ENCODE results near the gene ESR2.
A peak's percentile ranks its signal among the peaks of the same experiment; 100 is the strongest.
"Not testable (repeated sequence)": the region's sequence is repeated elsewhere in the genome, so short reads cannot be mapped to it uniquely, and the experiment has no call there.

The ESR2 gene

GRCh38 chr14:64123241-64123822 lies 170.8 kb downstream of the ESR2 start:
- no peak for DNase-seq

DNA sequence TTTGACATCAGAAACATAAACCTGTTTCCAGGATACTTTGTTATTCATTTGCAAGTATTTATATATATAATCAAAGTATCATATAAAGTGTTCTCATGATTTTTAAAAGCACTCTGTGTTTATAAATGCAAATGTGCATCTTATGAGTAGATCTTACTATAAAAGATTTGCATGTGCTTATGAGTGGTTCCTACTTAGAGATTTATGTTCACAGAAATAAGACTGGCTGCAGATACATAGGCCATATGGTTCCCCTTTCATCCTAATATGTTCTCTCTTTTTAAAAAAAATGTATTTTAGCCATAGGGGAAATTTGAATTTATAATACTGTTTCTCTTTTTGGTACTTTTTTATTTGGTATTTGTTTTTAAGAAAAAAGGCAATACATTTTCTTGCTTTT lies 174.2 kb downstream of the ESR2 start:
- DNase-seq: no peak

DNA sequence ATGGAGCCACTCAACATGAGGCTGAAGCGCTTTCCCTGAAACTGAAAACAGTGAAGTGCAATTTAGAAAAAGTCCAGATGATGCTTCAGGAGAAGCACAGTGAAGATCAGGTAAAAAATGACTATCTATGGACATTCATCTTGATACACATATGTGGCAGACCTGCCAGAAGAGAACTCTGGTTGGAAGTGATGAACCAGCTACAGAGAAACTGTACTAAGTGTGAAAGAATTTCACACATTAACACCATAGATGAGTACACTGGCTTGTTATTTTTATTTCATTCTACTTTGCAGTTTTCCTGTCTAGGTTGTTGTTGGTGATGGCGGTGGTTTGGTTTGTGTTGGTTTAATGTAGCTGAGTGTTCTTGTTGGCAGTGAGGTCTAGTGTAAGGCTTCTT lies 174.7 kb downstream of the ESR2 start:
- DNase-seq: no peak

GRCh38 chr14:64118892-64119291 lies 175.3 kb downstream of the ESR2 start:
- no peak for DNase-seq

DNA sequence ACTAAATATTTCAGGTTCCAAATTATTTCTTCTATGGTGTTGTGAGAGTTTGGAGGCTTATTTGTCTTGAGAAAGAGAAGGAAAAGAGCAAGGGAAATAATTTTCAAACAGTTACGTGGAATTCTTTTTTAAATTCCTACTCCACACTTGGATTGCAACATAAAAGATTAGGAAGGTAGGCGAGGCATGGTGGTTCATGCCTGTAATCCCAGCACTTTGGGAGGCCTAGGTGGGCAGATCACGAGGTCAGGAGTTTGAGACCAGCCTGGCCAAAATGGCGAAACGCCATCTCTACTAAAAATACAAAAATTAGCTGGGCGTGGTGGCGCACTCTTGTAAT lies 175.8 kb downstream of the ESR2 start:
- not testable (repeated sequence) for DNase-seq

DNA sequence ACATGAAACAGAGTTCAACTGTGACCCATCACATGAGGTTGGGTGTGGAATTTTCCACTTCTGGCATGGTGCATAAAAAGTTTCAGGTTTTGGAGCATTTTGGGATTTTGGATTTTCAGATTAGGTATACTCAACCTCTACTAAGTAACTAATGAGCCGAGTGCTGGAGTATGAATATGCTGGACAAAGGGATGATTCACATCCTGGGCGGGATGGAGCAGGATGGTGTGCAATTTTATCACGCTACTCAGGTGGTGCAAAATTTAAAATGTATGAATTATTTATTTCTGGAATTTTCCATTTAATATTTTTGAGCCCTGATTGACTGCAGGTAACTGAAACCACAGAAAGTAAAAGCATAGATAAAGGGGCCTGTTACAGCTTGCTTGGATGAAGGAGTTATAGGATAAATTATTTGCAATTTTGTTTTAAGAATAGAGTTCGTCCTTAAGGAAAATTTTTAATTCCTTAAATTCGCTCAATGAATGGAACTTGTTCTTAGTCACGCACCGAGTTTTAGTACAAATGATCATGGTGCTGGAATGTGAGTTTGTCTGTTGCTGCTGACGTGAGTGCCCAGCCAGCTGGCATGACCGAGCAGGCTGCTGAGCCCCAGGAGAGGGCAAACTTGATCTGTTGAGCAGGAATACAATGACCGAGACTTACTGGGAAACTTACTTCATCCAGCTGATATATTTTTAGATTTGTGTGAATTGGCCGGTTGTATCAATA lies 176.3 kb downstream of the ESR2 start:
- no peak for DNase-seq

DNA sequence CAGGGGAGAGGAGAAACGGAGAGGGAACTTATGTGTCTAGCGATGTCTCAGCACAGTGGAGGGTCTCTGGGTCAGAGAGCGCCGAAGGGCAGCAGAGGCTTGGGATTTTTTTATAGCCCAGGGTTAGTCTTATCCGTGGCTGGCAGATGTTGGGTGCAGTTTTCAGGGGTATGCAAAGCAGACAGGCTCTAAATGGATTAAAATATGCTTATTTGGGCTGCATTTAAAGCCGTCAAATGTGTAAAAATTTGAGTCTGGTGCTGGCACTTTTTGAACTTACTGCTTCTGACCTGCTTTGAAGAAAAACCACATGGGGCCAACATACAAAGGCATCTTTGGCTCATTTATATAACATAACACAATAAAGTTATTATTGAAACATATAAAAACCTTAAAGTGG lies 178.8 kb downstream of the ESR2 start:
- no peak for DNase-seq

DNA sequence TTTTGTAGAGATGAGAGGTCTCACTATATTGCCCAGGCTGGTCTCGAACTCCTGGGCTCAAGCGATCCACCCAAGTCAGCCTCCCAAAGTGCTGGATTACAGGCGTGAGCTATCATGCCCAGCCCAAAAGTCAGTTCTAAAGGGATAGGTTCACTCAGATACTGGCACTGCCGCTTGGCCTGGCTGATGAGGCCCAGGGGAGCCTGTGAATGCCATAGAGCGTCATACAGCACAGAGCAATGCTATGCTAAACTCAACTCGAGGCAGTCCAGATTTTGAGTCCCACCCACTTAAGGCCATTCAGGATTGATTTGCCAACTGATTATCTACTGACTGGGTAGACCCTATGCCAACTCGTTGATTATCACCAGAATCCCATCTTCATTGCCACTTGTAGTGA lies 179.4 kb downstream of the ESR2 start:
- DNase-seq: no peak

GRCh38 chr14:64114166-64114565 lies 180.0 kb downstream of the ESR2 start:
- peak; percentile 42 for DNase-seq

DNA sequence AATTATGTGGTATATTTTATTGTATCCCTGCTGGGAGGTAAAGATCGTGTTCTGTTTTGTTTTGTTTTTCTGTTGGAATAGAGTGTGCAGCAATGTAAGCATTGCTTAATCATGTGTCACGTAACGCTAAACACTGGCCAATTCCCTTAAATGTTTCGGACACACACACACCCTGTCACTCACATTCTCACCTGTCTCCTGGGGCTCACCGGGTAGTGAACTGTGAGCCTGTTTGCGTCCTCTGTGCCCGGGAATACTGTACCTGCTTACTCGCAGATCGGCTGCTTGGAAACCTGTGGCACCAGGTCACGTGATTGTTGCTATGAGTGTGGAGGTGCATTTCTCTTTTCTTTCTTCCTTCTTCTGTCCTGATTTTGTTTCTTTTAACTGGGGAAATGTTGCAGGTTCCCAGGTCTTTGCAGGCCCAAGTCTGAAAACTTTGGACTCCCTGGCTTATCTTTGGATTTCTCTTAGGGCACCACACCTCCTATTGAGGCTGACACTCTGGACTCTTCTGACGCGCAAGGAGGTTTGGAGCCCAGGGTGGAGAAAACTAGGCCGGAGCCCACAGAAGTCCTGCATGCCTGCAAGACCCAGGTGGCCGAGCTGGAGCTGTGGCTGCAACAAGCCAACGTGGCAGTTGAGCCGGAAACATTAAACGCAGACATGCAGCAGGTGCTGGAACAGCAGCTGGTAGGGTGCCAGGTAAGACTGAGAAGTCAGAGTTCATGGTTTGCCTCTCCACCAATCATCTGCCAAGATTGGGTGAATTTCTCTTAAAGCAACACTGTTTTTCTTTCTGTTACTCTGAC lies 181.1 kb downstream of the ESR2 start:
- no peak for DNase-seq

DNA sequence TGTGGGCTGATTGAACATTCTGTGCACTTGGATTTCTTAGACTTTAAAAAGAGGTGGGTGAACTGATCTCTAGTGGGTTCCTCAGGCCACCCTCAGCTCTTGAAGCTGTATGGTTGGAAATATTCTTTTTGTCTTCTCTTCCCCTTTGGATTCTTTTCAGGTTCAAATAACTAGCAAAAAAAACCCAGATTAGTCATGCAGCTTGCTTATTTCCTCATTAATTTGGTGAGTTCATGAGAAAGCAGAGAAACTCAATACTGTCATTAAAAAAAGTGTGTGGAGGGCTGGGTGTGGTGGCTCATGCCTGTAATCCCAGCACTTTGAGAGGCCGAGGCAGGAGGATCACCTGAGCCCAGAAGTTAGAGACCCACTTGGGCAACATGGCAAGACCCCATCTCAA lies 183.4 kb downstream of the ESR2 start:
- no peak for DNase-seq

GRCh38 chr14:64109819-64110554 lies 184.2 kb downstream of the ESR2 start:
- DNase-seq: no peak

GRCh38 chr14:64107438-64107837 lies 186.7 kb downstream of the ESR2 start:
- DNase-seq: no peak

- DNase-seq: no peak
Measured at GRCh38 chr14:64098120-64098519, 196.1 kb downstream of the ESR2 start.

GRCh38 chr14:64095620-64096019 lies 198.6 kb downstream of the ESR2 start:
- DNase-seq: no peak

- DNase-seq: no peak
Measured at GRCh38 chr14:64092940-64093339, 201.2 kb downstream of the ESR2 start.

DNA sequence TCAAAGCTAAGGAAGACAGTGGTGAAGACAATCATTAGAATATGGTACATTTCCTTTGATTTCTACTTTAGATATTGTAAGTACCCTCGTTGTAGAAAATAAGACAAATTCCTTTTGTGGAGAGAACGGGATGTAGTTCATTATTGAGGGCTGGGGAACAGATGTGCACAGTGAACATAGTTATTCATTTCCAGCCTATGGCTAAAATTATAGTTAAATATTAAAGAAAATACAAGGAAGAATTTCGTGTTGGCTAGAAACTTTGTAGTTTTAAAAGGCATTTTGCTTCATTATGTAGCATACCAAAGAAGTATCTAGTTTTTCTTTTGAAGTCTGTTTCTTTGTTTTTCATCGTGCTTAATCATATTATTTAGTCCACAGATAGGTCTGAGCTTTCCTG lies 201.8 kb downstream of the ESR2 start:
- DNase-seq: peak; percentile 24

GRCh38 chr14:64091217-64091616 lies 203.0 kb downstream of the ESR2 start:
- DNase-seq: no peak

DNA sequence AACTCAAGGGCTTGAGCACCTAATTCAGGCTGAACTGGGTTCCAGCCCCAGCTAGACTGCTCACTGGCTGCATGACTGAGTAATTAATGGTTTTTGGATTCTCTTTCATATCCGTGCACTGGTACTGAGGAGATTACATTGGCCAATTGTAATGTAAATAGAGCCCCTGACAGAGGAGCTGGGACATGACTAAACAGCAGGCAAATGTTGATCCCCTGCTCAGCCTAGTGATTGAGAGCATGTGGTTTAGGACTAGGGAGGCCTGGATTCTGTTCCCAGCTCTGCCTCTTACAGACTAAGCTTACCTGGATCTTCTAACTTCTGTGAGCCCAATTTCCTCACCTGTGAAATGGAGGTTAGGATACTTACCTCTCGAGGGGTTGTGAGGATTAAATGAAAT lies 204.3 kb downstream of the ESR2 start:
- DNase-seq: no peak

- no peak for DNase-seq
Measured at GRCh38 chr14:64088647-64088964, 205.6 kb downstream of the ESR2 start.

DNA sequence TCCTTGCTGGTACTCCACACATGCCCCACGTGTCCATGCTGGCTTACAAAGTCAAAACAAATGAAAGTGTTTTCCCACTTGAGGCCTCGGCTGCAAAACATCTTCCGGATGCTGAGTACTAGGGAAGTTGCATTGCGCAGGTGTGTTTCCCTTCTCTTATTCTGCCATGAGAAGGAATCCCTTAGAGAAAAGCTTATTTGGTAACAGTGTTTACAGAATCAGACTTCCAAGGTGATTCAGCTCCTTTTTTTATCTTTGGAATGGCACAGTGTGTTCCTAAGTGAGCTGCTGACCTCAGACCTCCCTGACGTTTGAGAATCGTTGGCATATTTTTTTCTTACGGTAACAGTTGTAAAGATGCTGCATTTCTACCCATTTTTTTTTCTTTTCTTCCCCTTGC lies 211.3 kb downstream of the ESR2 start:
- no peak for DNase-seq

- no peak for DNase-seq
Measured at GRCh38 chr14:64081174-64081746, 212.9 kb downstream of the ESR2 start.

DNA sequence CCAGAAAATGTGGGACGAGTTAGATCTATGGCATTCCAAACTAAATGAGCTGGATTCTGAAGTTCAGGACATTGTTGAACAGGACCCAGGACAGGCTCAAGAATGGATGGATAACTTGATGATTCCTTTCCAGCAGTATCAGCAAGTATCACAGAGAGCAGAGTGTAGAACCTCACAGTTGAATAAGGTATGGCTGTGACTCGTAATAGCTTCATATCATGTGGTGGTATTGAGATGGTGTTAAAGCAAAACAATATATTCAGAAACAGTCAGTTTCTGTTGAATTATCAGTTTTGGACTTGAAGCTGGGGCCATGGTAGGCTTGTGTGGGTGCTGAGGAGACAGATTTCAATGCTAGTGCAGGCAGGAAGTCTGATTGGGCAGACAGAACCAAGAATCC lies 213.7 kb downstream of the ESR2 start:
- no peak for DNase-seq
